ENCODE results near the gene EPB41L2.
"Not testable (repeated sequence)": the region's sequence is repeated elsewhere in the genome, so short reads cannot be mapped to it uniquely, and the experiment has no call there.

Gene EPB41L2

DNA sequence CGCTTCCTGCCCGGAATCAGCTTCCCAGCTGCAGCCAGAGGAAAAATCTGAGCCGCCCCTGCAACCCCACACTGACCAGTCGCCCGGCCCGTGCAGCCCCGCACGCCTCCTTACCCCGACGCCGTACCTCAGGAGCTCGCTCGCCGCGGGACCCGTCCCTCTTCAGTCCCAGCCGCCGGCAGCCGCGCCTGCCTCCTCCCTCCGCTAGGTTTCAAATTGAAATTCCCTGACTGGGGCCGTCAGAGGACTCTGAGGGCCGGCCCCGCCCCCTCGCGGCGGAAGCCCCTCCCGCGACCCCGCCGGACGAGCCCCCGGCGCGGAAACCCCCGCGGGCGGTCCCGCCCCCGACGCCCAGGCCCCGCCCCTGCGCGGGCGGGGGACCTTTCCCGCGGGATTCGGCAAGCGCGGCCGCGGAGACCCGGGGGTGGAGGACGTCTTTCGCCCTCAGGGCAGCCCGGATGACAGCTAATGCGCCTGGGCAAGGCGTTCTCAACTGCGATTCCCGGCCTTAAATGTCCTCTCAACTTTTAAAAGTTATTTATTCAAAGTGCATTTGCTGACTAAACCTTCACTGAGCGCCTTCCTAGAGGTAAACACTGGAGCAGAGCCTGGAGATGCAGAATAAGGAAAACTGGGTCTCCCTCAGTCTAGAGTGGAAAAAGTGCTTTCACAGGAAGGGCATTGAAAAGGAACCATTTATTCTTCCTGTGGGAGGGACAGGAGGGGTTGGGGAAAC, at the start of gene EPB41L2:
EPB41L2 (minus strand) TSS at position 218 of the 736 bp plus-strand sequence. CDS start 106,760 bp downstream, outside the sequence.
- DNase-seq = peak; percentile 71 to 77

DNA sequence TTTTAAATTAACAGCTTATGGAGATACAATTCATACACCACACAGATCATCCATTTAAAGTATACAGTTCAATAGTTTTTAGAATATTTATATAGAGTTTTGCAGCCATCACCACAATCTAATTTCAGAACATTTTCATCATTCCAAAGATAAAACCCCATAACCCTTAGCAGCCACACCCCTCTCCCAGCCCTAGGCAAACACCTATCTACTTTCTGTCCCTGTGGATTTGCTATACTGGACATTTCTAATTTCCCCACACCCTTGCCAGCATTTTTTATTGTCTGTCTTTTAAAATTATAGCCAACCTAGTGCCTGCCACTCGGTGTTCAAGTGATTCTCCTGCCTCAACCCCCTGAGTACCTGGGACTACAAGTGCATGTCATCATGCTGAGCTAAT, 49.2 kb upstream of the EPB41L2 start:
- no peak for DNase-seq

GRCh38 chr6:131107151-131107550, 44.1 kb upstream of the EPB41L2 start:
- no peak for DNase-seq

DNA sequence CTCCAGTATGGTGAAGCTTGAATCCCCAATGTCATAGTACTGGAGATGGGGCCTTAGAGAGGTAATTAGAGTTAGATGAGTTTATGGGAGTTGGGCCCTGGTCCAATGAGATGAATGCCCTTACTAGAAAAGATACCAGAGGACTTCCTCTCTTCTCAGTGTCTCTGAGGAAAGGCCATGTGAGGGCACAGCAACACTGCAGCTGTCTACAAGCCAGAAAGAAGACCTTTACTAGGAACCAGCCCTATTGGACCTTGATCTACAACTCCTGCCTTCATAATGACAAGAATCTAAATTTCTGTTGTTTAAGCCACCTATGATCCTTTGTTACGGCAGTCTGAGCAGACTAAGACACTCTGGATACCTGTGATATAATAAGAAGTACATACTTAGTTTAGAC, 40.9 kb upstream of the EPB41L2 start:
- no peak for DNase-seq

DNA sequence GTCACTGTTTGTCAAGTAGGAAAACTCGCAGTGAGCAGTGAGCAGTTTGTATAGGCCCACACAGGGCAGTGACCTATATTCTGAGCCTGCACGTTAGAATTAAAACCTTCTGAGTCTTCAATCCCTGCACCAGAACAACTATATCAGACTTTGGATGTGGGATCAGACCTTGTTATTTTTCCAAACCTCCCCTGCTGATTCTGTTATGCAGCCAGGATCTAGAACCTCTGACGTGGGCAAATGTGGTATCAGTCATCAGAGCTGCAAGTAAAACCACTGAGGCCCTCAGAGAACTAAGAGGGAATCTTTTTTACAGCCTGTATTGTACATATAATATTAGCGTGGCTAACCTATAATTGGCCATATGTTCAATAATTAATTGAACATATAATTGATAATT, 40.3 kb upstream of the EPB41L2 start:
- no peak for DNase-seq

GRCh38 chr6:131101911-131102680, 39.1 kb upstream of the EPB41L2 start:
- no peak for DNase-seq

DNA sequence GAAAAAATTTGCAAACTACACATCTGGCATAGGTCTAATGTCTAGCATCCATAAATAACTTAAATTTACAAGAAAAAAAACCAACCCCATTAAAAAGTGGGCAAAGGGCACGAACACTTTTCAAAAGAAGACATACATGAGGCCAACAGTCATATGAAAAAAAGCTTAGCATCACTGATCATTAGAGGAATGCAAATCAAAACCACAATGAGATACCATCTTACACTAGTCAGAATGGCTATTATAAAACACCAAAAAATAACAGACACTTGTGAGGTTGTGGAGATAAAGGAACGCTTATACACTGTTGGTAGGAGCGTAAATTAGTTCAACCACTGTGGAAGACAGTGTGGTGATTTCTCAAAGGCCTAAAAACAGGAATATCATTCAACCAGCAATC, 33.7 kb upstream of the EPB41L2 start:
- DNase-seq = no peak

GRCh38 chr6:131093334-131093733, 30.3 kb upstream of the EPB41L2 start:
- no peak for DNase-seq

GRCh38 chr6:131091944-131092343, 28.9 kb upstream of the EPB41L2 start:
- DNase-seq = not testable (repeated sequence)

- DNase-seq = not testable (repeated sequence)
Observed at GRCh38 chr6:131090339-131090738, 27.3 kb upstream of the EPB41L2 start.

- no peak for DNase-seq
Observed at GRCh38 chr6:131084982-131085381, 21.9 kb upstream of the EPB41L2 start.

GRCh38 chr6:131083687-131084086, 20.6 kb upstream of the EPB41L2 start:
- DNase-seq = no peak

GRCh38 chr6:131082335-131082734, 19.3 kb upstream of the EPB41L2 start:
- DNase-seq = no peak

- DNase-seq = no peak
Observed at GRCh38 chr6:131080084-131080483, 17.0 kb upstream of the EPB41L2 start.

DNA sequence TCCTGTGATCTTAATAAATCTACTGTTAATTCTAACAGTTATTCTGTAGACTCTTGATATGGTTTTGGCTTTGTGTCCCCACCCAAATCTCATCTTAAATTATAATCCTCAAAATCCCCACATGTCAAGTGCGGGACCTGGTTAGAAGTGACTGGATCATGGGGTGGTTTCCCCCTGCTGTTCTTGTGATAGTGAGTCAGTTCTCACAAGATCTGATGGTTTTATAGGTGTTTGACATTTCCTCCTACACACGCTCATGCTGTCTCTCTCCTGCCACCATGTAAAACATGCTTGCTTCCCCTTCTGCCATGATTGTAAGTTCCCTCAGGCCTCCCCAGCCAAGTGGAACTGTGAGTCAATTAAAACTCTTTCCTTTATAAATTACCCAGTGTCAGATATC, 10.5 kb upstream of the EPB41L2 start:
- no peak for DNase-seq

GRCh38 chr6:131070061-131070460, 7.0 kb upstream of the EPB41L2 start:
- no peak for DNase-seq

DNA sequence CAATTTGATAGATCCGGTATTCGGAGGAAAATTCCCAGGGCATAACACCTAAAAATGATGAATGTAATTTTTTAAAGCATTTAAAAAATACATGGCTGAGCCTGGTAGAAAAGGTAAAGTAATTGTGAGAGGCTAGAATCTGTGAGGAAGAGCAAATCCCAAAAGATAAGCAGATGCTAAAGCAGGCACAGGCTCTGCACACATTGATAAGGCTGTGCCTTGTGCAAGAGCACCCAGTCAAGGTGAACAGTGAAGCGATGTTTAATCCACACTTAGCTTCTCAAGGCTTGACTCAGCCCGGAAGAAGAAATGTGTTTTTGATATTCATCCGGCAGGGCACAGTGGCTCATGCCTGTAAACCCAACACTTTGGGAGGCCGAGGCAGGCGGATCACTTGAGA, 5.1 kb upstream of the EPB41L2 start:
- DNase-seq = no peak

GRCh38 chr6:131067521-131067920, 4.5 kb upstream of the EPB41L2 start:
- no peak for DNase-seq

GRCh38 chr6:131065824-131066171, 2.8 kb upstream of the EPB41L2 start:
- DNase-seq = no peak

DNA sequence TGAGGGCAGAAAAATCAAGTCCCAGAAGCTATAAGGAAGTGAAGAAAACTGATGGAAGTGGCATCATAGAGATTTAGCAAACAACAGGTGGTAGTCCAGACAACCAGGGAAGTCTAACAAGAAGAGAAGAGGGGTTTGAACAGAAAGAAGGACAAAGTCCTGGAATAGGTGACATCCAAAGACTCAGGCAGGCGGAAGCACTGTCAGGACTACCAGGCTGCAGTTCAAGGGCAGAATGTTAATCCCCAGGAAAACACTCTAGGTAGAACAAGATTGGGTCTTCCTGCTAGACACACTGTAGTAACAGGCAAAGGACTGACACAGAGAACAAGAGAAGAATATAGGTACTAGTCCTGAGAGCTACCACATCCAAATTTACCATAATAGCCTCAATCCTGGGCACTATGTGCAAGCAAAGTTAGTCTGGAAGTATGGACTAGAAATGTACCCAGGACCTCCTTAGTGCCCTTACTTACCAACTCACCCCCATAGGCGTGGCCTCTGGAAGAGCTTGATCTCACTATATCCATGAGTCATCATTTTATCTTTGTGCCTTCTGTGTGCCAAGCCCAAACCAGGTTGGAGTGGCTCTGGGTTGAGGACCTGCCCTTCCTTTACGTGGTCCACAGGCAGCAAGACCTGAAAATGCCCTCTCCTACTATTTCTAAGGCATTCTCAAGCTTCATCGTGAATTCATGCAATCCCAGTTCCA, 2.2 kb upstream of the EPB41L2 start:
- DNase-seq = no peak

- DNase-seq = no peak
Observed at GRCh38 chr6:131063764-131064272, 773 bp upstream of the EPB41L2 start.

DNA sequence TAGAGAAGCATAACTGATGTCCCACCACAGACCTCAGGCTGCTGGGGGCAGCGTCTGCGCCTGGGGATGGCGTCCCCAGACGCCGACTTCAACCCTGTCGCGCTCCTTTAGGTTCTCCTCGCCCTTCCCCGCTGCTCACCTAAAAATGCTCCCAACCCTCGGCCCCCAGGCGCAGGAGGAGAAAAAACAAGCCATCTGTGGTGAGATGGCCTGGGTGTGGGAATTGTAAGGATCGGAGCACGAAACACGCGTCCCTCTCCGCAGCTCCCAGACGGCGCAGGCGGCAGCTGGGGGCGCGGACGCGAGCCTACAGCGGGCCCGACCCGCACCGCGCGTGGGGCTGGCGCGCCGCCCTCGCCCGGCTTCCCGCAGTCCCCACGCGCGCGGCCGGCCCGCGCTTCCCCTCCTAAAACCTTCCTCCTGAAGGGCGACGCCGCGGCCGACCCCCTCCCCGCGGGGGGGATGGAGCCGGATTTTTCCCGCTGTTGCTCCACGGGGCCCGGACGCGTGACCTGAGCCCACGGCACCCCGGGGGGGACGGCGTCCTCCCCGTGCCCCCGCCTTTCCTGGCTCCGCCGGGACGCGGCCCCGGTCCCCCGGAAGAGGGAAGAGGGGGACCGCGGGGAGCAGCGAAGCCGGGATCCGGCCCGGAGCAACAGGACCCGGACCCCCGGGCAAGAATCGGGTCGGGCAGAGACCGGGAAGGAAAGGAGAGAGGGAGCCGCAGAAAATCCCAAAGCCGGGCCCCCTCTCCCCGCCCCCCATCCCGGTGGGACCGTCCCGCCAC, 611 bp downstream of the EPB41L2 start:
- DNase-seq = peak in 1 of 2 experiments; percentile 11

DNA sequence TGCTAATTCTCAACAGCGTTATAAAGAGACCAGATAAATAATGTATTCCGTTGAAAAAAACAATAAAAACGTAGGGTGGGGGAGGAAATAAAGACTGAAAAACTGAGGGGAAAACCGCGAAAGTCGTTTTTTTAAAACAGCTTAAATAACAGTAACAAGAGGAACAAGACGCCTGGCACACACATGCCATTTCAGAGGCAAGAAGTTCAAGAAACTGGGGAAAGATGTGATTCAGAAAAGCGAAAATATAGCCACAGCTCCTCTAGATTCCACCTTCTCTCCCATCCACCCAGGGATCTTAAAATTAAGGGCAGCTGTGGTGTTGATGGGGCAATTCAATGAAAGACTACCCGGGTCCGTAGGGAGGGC, 1.3 kb downstream of the EPB41L2 start:
- DNase-seq = no peak
